ENCODE data around the gene IL17REL.

The IL17REL gene

GRCh38 chr22:50034126-50035081 is 21.8 kb upstream of the IL17REL start:
- H3K4me3 ChIP-seq (ENCODE audit: low read depth, low read length) = no peak overlapping the region
- TF ChIP-seq, protein P1, sequence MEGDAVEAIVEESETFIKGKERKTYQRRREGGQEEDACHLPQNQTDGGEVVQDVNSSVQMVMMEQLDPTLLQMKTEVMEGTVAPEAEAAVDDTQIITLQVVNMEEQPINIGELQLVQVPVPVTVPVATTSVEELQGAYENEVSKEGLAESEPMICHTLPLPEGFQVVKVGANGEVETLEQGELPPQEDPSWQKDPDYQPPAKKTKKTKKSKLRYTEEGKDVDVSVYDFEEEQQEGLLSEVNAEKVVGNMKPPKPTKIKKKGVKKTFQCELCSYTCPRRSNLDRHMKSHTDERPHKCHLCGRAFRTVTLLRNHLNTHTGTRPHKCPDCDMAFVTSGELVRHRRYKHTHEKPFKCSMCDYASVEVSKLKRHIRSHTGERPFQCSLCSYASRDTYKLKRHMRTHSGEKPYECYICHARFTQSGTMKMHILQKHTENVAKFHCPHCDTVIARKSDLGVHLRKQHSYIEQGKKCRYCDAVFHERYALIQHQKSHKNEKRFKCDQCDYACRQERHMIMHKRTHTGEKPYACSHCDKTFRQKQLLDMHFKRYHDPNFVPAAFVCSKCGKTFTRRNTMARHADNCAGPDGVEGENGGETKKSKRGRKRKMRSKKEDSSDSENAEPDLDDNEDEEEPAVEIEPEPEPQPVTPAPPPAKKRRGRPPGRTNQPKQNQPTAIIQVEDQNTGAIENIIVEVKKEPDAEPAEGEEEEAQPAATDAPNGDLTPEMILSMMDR (IDR thresholded peaks at IDR 0.05; ENCODE audit: low read depth, low read length) = no peak

DNA sequence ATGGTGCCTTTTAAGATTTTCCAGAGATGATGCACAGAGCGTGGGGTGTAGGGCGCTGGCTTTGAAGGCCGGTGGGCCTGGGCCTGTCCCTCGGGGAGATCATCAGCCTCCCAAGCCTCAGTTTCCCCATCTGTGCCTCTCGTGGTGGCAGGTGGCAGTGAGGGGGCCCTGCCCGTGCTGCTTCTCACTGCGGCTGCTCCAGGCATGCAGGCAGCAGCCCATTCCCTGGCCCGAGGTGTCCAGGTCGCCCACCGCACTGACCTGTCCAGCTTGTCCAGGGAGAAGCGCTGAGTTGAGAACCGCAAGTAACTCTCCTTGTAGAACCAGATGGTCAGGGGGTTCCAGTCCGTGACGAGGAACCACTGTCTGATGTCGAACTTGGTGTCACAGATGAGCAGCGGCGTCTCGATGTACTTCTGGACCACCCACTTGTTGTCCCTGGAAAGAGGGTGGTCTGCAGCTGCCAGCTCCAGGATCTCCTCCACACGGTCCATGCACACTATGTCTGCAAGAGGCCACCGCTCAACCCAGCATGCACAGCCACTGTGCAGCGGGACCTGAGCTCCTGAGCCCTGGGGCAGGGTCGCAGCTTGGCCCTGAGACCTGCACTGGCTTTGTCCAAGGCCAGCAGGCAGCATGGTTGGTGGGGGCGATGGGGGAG is 20.5 kb upstream of the IL17REL start:
- no peak overlapping the region for H3K4me3 ChIP-seq (ENCODE audit: low read depth, low read length)
- TF ChIP-seq, protein P1 (IDR thresholded peaks at IDR 0.05; ENCODE audit: low read depth, low read length) = no peak

DNA sequence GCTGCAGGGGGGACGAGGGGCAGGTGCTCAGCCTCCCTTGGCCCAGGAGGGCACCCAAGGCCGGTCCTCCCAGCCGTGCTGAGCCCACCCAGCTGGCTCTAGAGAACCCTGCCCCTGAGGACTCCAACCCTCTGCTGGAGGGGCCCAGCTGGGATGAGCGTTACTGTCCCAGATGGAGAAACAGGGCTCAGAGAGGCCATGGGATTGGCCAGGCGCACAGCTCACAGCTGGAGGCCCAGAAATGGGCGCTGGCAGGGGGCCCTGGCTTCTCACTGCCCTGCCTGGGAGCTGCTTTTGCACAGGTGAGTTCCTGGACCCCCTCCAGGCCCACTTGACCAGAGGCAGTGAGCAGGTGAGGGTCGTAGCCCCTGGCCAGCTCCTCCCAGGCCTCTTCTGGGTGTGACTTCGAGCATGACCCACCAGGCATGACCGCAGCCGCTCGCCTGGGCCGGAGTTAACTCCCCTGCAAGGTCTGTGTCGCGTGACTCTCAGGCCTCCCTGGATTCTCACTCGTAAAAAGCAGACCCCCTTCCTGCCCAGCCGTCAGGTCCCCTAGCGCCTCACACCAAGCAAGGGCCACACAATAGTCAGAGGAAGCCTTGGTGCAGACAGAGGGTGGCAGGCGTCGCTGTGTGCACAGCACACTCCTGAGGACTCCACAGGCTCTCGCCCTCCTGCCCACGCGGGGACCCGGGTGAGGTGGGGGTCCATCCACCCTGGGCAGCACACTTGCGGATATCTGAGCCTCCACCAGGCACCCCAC is 19.7 kb upstream of the IL17REL start:
- H3K4me3 ChIP-seq (ENCODE audit: low read depth, low read length) = no peak overlapping the region
- TF ChIP-seq, protein P1 (IDR thresholded peaks at IDR 0.05; ENCODE audit: low read depth, low read length) = no peak

DNA sequence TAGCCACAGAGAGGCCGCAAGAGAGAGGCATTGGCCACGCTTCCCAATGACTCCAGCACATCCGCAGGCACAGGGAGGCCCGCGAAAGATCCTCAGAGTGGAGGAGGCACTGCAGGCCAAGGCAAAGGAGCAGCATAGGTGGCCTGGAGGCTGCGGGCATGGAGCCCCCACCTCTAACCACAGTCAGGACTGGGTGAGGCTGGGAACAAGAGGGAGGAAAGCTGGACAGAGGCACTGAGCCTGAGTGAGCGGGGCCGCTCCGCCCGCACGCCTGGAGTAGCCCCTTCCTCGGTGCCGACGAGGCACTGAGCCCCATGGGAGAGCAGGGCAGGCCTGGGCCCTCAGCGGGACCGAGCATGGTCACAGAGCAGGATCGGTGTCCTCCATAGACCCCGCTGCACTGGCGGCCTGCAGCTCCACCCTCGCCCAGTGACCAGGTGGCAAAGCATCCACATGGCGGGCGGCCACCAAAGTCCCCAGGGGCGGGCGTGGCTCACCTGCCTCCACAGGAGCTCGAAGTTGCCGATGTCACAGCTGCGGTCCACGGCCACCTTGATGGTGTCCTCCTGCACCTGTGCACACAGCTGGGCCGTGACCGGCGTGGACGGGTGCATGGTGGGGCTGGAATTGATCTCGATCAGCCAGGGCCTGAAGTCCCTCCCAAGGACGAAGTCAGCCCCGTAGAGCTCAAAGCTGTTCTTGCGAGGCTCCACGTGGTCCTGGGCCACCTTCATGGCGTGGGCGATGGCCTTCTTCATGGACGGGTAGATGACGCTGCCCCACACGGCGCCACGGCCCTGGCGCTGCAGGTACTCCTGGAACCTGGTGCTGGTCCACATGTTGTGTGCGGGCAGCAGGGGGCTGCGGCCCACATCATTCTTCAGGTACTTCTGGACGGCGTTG is 18.9 kb upstream of the IL17REL start:
- no peak overlapping the region for H3K4me3 ChIP-seq (ENCODE audit: low read depth, low read length)
- TF ChIP-seq, protein P1 (IDR thresholded peaks at IDR 0.05; ENCODE audit: low read depth, low read length) = no peak

GRCh38 chr22:50030297-50031188 is 18.0 kb upstream of the IL17REL start:
- TF ChIP-seq, protein P1 (IDR thresholded peaks at IDR 0.05; ENCODE audit: low read depth, low read length) = peak; percentile 87
- H3K4me3 ChIP-seq (ENCODE audit: low read depth, low read length) = no peak overlapping the region

Measured in WI38 (cell line).